ENCODE results near the gene TRERF1.

DNA sequence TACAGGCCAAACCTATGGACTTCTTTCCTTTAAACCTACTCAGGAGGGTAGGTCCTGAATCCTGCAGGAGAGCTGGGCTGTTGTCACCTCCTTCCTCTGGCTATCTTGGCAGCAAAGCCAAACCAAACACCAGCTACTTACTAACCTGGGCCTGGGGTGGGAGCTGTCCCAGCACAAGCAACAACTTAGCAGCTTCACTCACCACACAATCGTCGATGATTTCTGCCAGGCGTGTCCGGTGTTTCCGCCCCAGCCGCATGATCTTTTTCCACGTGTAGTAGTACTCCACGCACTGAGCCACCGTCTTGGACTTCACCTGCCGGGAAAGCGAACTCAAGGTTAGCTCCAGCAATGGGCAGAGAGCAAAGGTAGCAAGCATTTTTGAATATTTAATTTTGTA lies 208.7 kb downstream of the TRERF1 start:
- TF ChIP-seq, protein P1, sequence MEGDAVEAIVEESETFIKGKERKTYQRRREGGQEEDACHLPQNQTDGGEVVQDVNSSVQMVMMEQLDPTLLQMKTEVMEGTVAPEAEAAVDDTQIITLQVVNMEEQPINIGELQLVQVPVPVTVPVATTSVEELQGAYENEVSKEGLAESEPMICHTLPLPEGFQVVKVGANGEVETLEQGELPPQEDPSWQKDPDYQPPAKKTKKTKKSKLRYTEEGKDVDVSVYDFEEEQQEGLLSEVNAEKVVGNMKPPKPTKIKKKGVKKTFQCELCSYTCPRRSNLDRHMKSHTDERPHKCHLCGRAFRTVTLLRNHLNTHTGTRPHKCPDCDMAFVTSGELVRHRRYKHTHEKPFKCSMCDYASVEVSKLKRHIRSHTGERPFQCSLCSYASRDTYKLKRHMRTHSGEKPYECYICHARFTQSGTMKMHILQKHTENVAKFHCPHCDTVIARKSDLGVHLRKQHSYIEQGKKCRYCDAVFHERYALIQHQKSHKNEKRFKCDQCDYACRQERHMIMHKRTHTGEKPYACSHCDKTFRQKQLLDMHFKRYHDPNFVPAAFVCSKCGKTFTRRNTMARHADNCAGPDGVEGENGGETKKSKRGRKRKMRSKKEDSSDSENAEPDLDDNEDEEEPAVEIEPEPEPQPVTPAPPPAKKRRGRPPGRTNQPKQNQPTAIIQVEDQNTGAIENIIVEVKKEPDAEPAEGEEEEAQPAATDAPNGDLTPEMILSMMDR (IDR thresholded peaks at IDR 0.05; ENCODE audit: poor library complexity), result no peak
- TF ChIP-seq EZH2phosphoT487 (IDR thresholded peaks at IDR 0.05; ENCODE audit: low read depth, severe bottlenecking, unreplicated experiment), result no peak
- TF ChIP-seq EZH2 (IDR thresholded peaks at IDR 0.05; ENCODE audit: borderline replicate concordance), result no peak
